Loucy (cell line): ENCODE data around the gene EIPR1.

Experiments
- EZH2phosphoT487 ChIP-seq: fragments of 200-600 bp; IDR thresholded peaks from 2 replicates; pipeline ENCODE4 v1.6.1; 2018; ENCODE audit warnings: antibody characterized with exemption, mild to moderate bottlenecking, moderate library complexity, borderline replicate concordance
- TF ChIP-seq, protein P1 (sequence below): fragments of 200-600 bp; sonication (generic); conservative IDR thresholded peaks from 2 replicates; pipeline ENCODE4 v1.5.1; 2014; ENCODE audit warnings: mild to moderate bottlenecking, antibody characterized with exemption, low read length

DNA sequence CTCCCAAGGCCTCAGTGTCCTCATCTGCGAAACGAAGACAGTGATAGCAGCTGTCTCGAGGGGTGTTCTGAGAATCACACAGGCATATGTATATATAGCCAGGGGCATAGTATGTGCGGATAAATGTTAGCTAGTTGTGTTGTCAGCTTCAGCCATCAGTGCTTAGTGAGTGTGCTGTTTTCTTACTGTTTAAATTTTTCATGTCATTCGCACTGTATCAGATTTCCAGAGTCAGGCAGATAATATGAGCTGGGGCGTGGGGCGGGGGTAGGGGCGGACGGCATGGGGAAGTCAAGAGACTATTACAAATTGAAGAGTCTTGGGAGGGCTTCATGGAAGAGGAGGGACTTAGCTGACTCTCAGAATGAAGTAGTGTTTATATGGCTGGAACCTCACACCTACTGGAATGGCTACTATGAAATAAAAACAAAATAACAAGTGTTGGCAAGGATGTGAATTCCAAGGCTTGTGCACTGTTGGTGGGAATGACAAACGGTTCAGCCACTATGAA, 8.9 kb upstream of the EIPR1 start:
- TF ChIP-seq, protein P1, sequence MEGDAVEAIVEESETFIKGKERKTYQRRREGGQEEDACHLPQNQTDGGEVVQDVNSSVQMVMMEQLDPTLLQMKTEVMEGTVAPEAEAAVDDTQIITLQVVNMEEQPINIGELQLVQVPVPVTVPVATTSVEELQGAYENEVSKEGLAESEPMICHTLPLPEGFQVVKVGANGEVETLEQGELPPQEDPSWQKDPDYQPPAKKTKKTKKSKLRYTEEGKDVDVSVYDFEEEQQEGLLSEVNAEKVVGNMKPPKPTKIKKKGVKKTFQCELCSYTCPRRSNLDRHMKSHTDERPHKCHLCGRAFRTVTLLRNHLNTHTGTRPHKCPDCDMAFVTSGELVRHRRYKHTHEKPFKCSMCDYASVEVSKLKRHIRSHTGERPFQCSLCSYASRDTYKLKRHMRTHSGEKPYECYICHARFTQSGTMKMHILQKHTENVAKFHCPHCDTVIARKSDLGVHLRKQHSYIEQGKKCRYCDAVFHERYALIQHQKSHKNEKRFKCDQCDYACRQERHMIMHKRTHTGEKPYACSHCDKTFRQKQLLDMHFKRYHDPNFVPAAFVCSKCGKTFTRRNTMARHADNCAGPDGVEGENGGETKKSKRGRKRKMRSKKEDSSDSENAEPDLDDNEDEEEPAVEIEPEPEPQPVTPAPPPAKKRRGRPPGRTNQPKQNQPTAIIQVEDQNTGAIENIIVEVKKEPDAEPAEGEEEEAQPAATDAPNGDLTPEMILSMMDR = no peak
- TF ChIP-seq EZH2phosphoT487 = no peak
